ENCODE measurements around the gene CCDC17. TPM values are rescaled to one million over a fixed set of nuclear protein-coding genes. Genes with fewer than 3 reads are reported as not detected.

CCDC17 gene
- total RNA-seq, 2 donors from 2014 or later: 2.5 to 5.1 TPM

- WGBS, 2 experiments (ENCODE audit: insufficient coverage in 1 of 2, insufficient read length in 1 of 2): 94 to 100% methylated on average over 1 of the region's 1 CpG
- Mint-ChIP-seq H3K4me1 (peaks cover 12% of the 10 kb centered on the region), H3K9me3 (no peaks in the 10 kb centered on the region), H3K36me3 (ENCODE audit: low read depth) (peaks cover 52% of the 10 kb centered on the region), H3K4me3 (no peak overlapping the region), H3K27me3 (ENCODE audit: insufficient read depth) (no peaks in the 10 kb centered on the region), H3K27ac (no peak overlapping the region)
- H3K9ac ChIP-seq (ENCODE audit: extremely low read depth, low read length, poor library complexity, severe bottlenecking): no peak overlapping the region
- TF ChIP-seq, protein P1, sequence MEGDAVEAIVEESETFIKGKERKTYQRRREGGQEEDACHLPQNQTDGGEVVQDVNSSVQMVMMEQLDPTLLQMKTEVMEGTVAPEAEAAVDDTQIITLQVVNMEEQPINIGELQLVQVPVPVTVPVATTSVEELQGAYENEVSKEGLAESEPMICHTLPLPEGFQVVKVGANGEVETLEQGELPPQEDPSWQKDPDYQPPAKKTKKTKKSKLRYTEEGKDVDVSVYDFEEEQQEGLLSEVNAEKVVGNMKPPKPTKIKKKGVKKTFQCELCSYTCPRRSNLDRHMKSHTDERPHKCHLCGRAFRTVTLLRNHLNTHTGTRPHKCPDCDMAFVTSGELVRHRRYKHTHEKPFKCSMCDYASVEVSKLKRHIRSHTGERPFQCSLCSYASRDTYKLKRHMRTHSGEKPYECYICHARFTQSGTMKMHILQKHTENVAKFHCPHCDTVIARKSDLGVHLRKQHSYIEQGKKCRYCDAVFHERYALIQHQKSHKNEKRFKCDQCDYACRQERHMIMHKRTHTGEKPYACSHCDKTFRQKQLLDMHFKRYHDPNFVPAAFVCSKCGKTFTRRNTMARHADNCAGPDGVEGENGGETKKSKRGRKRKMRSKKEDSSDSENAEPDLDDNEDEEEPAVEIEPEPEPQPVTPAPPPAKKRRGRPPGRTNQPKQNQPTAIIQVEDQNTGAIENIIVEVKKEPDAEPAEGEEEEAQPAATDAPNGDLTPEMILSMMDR (conservative IDR thresholded peaks at IDR 0.05): no peak
- DNase-seq: no peak
- H3K36me3 ChIP-seq (ENCODE audit: control insufficient read depth, insufficient read depth, low read length): peaks cover 69% of the 10 kb centered on the region
- H3K4me1 ChIP-seq (ENCODE audit: control insufficient read depth, insufficient read depth, low read length): no peaks in the 10 kb centered on the region
- no peak overlapping the region for H3K4me3 ChIP-seq (ENCODE audit: low read length)
- H3K9me3 ChIP-seq (ENCODE audit: control insufficient read depth, low read length): no peaks in the 10 kb centered on the region
- no peaks in the 10 kb centered on the region for H3K27me3 ChIP-seq (ENCODE audit: control insufficient read depth, insufficient read depth, low read length, poor library complexity, severe bottlenecking)
- H3K27ac ChIP-seq (ENCODE audit: low read depth, low read length): no peak overlapping the region
Measured at GRCh38 chr1:45589861-45590260, 34.0 kb downstream of the CCDC17 start.

- 88 to 96% methylated on average over 2 to 3 of the region's 4 CpGs for WGBS, 2 experiments (ENCODE audit: insufficient coverage in 1 of 2, insufficient read length in 1 of 2)
- H3K4me1 ChIP-seq (ENCODE audit: control insufficient read depth, insufficient read depth, low read length): no peaks in the 10 kb centered on the region
- H3K4me3 ChIP-seq (ENCODE audit: low read length): peak overlapping the region; percentile 89
- peak overlapping the region; percentile 99 for H3K4me3 Mint-ChIP-seq
- H3K27me3 Mint-ChIP-seq (ENCODE audit: insufficient read depth): no peaks in the 10 kb centered on the region
- H3K36me3 Mint-ChIP-seq (ENCODE audit: low read depth): peaks cover 27% of the 10 kb centered on the region
- H3K9me3 Mint-ChIP-seq: no peaks in the 10 kb centered on the region
- H3K4me1 Mint-ChIP-seq: peaks cover 12% of the 10 kb centered on the region
- no peak overlapping the region for H3K9ac ChIP-seq (ENCODE audit: extremely low read depth, low read length, poor library complexity, severe bottlenecking)
- H3K27me3 ChIP-seq (ENCODE audit: control insufficient read depth, insufficient read depth, low read length, poor library complexity, severe bottlenecking): no peaks in the 10 kb centered on the region
- TF ChIP-seq, protein P1 (conservative IDR thresholded peaks at IDR 0.05): no peak
- H3K27ac ChIP-seq (ENCODE audit: low read depth, low read length): no peak overlapping the region
- no peaks in the 10 kb centered on the region for H3K9me3 ChIP-seq (ENCODE audit: control insufficient read depth, low read length)
- DNase-seq: no peak
- peak overlapping the region; percentile 30 for H3K27ac Mint-ChIP-seq
- H3K36me3 ChIP-seq (ENCODE audit: control insufficient read depth, insufficient read depth, low read length): peaks cover 40% of the 10 kb centered on the region
Measured at GRCh38 chr1:45586769-45587168, 37.1 kb downstream of the CCDC17 start.

DNA sequence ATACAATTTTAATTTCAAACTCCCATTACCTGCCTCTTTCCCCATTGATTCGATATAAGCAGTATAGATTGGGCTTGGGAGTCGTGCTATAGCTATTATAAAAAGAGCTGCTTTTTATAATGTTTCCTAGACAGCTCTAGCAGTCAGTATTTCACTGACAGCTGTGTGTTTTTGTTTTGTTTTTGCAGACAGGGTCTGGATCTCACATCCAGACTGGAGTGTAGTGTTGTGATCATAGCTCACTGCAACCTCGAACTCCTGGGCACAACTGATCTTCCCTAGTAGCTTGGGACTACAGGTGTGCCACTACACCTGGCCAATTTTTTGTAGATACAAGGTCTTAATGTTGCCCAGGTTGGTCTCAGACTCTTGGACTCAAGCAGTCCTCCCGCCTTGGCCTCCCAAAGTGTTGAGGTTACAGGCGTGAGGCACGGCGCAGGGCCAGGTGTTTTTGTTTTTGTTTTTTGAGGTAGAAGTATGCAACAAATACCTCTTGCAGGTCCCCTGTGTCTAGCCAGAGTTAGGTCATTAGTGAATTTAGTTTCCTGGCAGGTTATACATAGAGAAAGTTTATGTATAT, 38.3 kb downstream of the CCDC17 start:
- TF ChIP-seq, protein P1 (conservative IDR thresholded peaks at IDR 0.05): no peak
- 38 to 53% methylated on average over 3 to 7 of the region's 7 CpGs for WGBS, 2 experiments (ENCODE audit: insufficient coverage in 1 of 2, insufficient read length in 1 of 2)
- peak overlapping the region; percentile 97 for H3K9ac ChIP-seq (ENCODE audit: extremely low read depth, low read length, poor library complexity, severe bottlenecking)

More for the DNA sequence above, 38.3 kb downstream of the CCDC17 start:
- Mint-ChIP-seq H3K36me3 (ENCODE audit: low read depth) (peaks cover 19% of the 10 kb centered on the region), H3K9me3 (no peaks in the 10 kb centered on the region), H3K27me3 (ENCODE audit: insufficient read depth) (no peaks in the 10 kb centered on the region), H3K4me3 (peak overlapping the region; percentile 99), H3K4me1 (peaks cover 7% of the 10 kb centered on the region), H3K27ac (peak overlapping the region; percentile 100)
- no peaks in the 10 kb centered on the region for H3K9me3 ChIP-seq (ENCODE audit: control insufficient read depth, low read length)
- H3K27ac ChIP-seq (ENCODE audit: low read depth, low read length): peak overlapping the region; percentile 99
- peaks cover 28% of the 10 kb centered on the region for H3K36me3 ChIP-seq (ENCODE audit: control insufficient read depth, insufficient read depth, low read length)
- no peaks in the 10 kb centered on the region for H3K4me1 ChIP-seq (ENCODE audit: control insufficient read depth, insufficient read depth, low read length)
- no peaks in the 10 kb centered on the region for H3K27me3 ChIP-seq (ENCODE audit: control insufficient read depth, insufficient read depth, low read length, poor library complexity, severe bottlenecking)
- no peak for DNase-seq
- H3K4me3 ChIP-seq (ENCODE audit: low read length): peak overlapping the region; percentile 89
